RWPE1 (cell line): Measurements from ENCODE around the gene ECE1.
A peak's percentile ranks its signal among the peaks of the same experiment; 100 is the strongest.

Experiments
- CTCF ChIA-PET: fragments of 350-600 bp; sonication (Branson Sonifier 250); formaldehyde crosslinking; extraction: SDS; loops from one replicate; lab custom pipeline; 2021; lab: Yijun Ruan, JAX
- POLR2A ChIA-PET: fragments of 400-600 bp; formaldehyde crosslinking; extraction: SDS; loops from one replicate; lab custom pipeline; 2020; ENCODE audit warnings: antibody characterized with exemption; ENCODE audit not compliant: low non-redundant PET; lab: Yijun Ruan, JAX
- DNase-seq: peaks from one replicate; pipeline ENCODE4 v3.0.0; 2012; ENCODE audit warnings: low spot score
- H3K27ac ChIP-seq: fragments of 450-650 bp; 2 replicates; pipeline ENCODE4 v1.5.1; 2017
- TF ChIP-seq, protein P1 (sequence below): fragments of 450-650 bp; conservative IDR thresholded peaks from 2 replicates; pipeline ENCODE4 v1.5.1; 2017; ENCODE audit warnings: low read depth, mild to moderate bottlenecking

The ECE1 gene

DNA sequence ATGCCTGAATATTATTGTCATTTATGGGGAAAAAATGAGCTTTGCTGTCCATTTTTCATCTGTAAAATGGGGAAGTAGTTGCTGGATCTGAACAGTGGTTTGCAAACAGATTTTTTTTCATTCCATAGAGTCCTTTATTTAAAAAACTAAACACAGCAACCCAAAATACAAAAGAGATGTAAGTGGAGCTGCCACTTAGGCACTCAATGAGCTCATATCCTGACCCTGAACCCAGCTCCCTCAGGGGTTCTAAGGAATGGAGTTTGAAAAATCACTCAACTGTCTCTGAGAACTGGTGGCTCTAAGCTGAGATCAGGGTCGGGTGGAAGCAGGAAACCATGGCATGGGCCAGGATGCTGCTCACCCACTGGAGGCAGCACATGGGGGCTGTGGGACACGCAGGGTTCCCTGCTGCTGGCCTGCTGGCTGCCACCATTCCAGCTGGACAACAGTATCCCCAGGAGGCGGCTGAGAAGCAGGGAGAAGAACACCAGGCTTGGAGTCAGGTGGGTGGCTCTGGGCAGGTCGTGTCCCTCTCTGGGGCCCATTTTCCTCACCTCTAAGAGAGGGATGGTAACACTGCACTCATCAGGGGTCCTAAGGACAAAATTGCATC is 9.6 kb upstream of the ECE1 start:
- ChIA-PET POLR2A (no interaction called here), CTCF (interaction anchor here (0.6 to 1.0 kb wide), 2 partner anchors 45 to 975 kb away, joined by 3 read pairs; no protein-coding TSS in a partner anchor)
- TF ChIP-seq, protein P1, sequence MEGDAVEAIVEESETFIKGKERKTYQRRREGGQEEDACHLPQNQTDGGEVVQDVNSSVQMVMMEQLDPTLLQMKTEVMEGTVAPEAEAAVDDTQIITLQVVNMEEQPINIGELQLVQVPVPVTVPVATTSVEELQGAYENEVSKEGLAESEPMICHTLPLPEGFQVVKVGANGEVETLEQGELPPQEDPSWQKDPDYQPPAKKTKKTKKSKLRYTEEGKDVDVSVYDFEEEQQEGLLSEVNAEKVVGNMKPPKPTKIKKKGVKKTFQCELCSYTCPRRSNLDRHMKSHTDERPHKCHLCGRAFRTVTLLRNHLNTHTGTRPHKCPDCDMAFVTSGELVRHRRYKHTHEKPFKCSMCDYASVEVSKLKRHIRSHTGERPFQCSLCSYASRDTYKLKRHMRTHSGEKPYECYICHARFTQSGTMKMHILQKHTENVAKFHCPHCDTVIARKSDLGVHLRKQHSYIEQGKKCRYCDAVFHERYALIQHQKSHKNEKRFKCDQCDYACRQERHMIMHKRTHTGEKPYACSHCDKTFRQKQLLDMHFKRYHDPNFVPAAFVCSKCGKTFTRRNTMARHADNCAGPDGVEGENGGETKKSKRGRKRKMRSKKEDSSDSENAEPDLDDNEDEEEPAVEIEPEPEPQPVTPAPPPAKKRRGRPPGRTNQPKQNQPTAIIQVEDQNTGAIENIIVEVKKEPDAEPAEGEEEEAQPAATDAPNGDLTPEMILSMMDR, result no peak
- DNase-seq, result no peak
- H3K27ac ChIP-seq, result 0 out of 2 replicates have a peak overlapping the region, but pooled peaks have one; percentile 20

- POLR2A ChIA-PET, result no interaction called here
- CTCF ChIA-PET, result interaction anchor here (1.0 to 1.4 kb wide), 2 partner anchors 44 to 70 kb away, joined by 3 to 5 read pairs; no protein-coding TSS in a partner anchor
- peak overlapping the region; percentile 10 for H3K27ac ChIP-seq
- DNase-seq, result no peak
- TF ChIP-seq, protein P1, result no peak
These were observed 8.7 kb upstream of the ECE1 start for GRCh38 chr1:21298981-21299391.

GRCh38 chr1:21297975-21298374 is 7.7 kb upstream of the ECE1 start:
- DNase-seq, result no peak
- H3K27ac ChIP-seq, result peak overlapping the region; percentile 10
- ChIA-PET POLR2A (no interaction called here), CTCF (interaction anchor here (0.6 to 1.4 kb wide), 2 partner anchors 71 to 361 kb away, joined by 5 read pairs; no protein-coding TSS in a partner anchor)
- TF ChIP-seq, protein P1, result no peak

- ChIA-PET POLR2A (no interaction called here), CTCF (no interaction called here)
- H3K27ac ChIP-seq, result peak overlapping the region; percentile 29
- TF ChIP-seq, protein P1, result no peak
- no peak for DNase-seq
These were observed 6.5 kb upstream of the ECE1 start for GRCh38 chr1:21296509-21297354.

- CTCF ChIA-PET, result interaction anchor here (1.3 kb wide), 1 partner anchor 40 kb away, joined by 3 read pairs; no protein-coding TSS in a partner anchor
- POLR2A ChIA-PET, result no interaction called here
- DNase-seq, result no peak
- peak overlapping the region; percentile 29 for H3K27ac ChIP-seq
- TF ChIP-seq, protein P1, result no peak
These were observed 5.3 kb upstream of the ECE1 start for GRCh38 chr1:21295545-21295944.

DNA sequence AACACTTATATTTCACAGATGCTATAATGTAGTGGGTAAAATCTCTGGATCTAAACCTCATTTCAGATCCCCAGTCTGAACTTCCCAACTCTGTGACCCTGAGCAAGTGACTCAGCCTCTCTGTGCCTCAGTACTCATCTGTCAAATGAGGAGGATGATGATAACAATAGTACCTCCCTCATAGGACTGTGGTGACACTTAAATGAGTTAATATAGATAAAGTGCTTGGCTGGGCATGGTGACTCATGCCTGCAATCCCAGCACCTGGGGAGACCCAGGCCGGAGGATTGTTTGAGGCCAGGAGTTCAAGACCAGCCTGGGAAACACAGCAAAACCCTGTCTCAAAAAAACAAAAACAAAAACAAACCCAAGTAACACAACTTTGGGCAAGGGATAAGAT is 4.7 kb upstream of the ECE1 start:
- DNase-seq, result no peak
- CTCF ChIA-PET, result interaction anchor here (1.2 to 1.3 kb wide), 2 partner anchors 40 to 74 kb away, joined by 3 read pairs; no protein-coding TSS in a partner anchor
- POLR2A ChIA-PET, result no interaction called here
- TF ChIP-seq, protein P1, result no peak
- H3K27ac ChIP-seq, result peak overlapping the region; percentile 78
